MCF 10A (cell line): ENCODE results near the gene FAT1. TPM values are rescaled to one million over a fixed set of nuclear protein-coding genes. Genes with fewer than 3 reads are reported as not detected.

Experiments
- BruUV-seq: library from RNA; stranded (reverse); fragments of 400-500 nt; replicated peaks from 2 replicates; lab custom pipeline; 2021; lab: Mats Ljungman, UMichigan
- CTCF ChIA-PET: fragments of 300-600 bp; sonication (Branson Sonifier 250); formaldehyde crosslinking; extraction: SDS; loops from one replicate; lab custom pipeline; 2021; ENCODE audit warnings: antibody characterized with exemption, inconsistent platforms; lab: Yijun Ruan, JAX
- POLR2A ChIA-PET: fragments of 300-600, 350-650 bp; sonication (Branson Sonifier 250); formaldehyde crosslinking; extraction: SDS; loops from one replicate; lab custom pipeline; 2020; ENCODE audit warnings: antibody characterized with exemption, inconsistent platforms; lab: Yijun Ruan, JAX
- DNase-seq: peaks from one replicate; pipeline ENCODE4 v3.0.0-alpha.2; 2018; ENCODE audit not compliant: unreplicated experiment
- H3K27ac Mint-ChIP-seq: one replicate; pipeline ENCODE4 v1.8.0; 2022; ENCODE audit warnings: mild to moderate bottlenecking, low read depth, mixed read lengths; ENCODE audit not compliant: unreplicated experiment
- H3K27me3 Mint-ChIP-seq: one replicate; pipeline ENCODE4 v1.8.0; 2022; ENCODE audit warnings: mixed read lengths; ENCODE audit not compliant: insufficient read depth, unreplicated experiment
- H3K36me3 Mint-ChIP-seq: one replicate; pipeline ENCODE4 v1.8.0; 2022; ENCODE audit warnings: mild to moderate bottlenecking, moderate library complexity, mixed read lengths; ENCODE audit not compliant: insufficient read depth, unreplicated experiment
- H3K4me1 Mint-ChIP-seq: one replicate; pipeline ENCODE4 v1.8.0; 2022; ENCODE audit warnings: mixed read lengths; ENCODE audit not compliant: insufficient read depth, unreplicated experiment
- H3K4me3 Mint-ChIP-seq: one replicate; pipeline ENCODE4 v1.8.0; 2022; ENCODE audit warnings: mild to moderate bottlenecking, moderate library complexity, mixed read lengths; ENCODE audit not compliant: unreplicated experiment
- H3K9me3 Mint-ChIP-seq: one replicate; pipeline ENCODE4 v1.8.0; 2022; ENCODE audit warnings: mixed read lengths; ENCODE audit not compliant: unreplicated experiment
- intact Hi-C: fragments of 100-400 bp; cut with micrococcal nuclease; formaldehyde crosslinking; loops from 2 replicates; pipeline ENCODE4 v1.14.1; 2022
- total RNA-seq: library from RNA; stranded (reverse); gene quantifications from 2 replicates; pipeline ENCODE4 v1.2.3, GENCODE V29; 2022
- TF ChIP-seq, protein P1 (sequence below): fragments of 200-600 bp; IDR thresholded peaks from one replicate; pipeline ENCODE4 v1.8.0; 2022; ENCODE audit warnings: antibody characterized with exemption, mild to moderate bottlenecking; ENCODE audit not compliant: unreplicated experiment

The FAT1 gene
- total RNA-seq, 1 experiment from 2014 or later: 165 TPM

GRCh38 chr4:186634591-186635128 is 89.0 kb downstream of the FAT1 start:
- no peak for DNase-seq
- ChIA-PET CTCF (no interaction called here), POLR2A (interaction anchor here (0.8 kb wide), 2 partner anchors 9 to 436 kb away, joined by 3 read pairs; no protein-coding TSS in a partner anchor)
- no TSS peak for BruUV-seq
- Mint-ChIP-seq H3K4me1 (no peaks in the 10 kb centered on the region), H3K27me3 (no peaks in the 10 kb centered on the region), H3K9me3 (no peaks in the 10 kb centered on the region), H3K27ac (no peak overlapping the region), H3K36me3 (peaks cover 82% of the 10 kb centered on the region), H3K4me3 (no peak overlapping the region)
- intact Hi-C loops: no loop called here
- TF ChIP-seq, protein P1, sequence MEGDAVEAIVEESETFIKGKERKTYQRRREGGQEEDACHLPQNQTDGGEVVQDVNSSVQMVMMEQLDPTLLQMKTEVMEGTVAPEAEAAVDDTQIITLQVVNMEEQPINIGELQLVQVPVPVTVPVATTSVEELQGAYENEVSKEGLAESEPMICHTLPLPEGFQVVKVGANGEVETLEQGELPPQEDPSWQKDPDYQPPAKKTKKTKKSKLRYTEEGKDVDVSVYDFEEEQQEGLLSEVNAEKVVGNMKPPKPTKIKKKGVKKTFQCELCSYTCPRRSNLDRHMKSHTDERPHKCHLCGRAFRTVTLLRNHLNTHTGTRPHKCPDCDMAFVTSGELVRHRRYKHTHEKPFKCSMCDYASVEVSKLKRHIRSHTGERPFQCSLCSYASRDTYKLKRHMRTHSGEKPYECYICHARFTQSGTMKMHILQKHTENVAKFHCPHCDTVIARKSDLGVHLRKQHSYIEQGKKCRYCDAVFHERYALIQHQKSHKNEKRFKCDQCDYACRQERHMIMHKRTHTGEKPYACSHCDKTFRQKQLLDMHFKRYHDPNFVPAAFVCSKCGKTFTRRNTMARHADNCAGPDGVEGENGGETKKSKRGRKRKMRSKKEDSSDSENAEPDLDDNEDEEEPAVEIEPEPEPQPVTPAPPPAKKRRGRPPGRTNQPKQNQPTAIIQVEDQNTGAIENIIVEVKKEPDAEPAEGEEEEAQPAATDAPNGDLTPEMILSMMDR: no peak

GRCh38 chr4:186633844-186634243 is 89.8 kb downstream of the FAT1 start:
- TF ChIP-seq, protein P1: no peak
- no peak for DNase-seq
- Mint-ChIP-seq H3K27me3 (no peaks in the 10 kb centered on the region), H3K4me1 (no peaks in the 10 kb centered on the region), H3K9me3 (no peaks in the 10 kb centered on the region), H3K4me3 (no peak overlapping the region), H3K27ac (no peak overlapping the region), H3K36me3 (peaks cover 87% of the 10 kb centered on the region)
- no TSS peak for BruUV-seq
- ChIA-PET CTCF (no interaction called here), POLR2A (interaction anchor here (0.8 kb wide), 1 partner anchor 8 kb away, joined by 3 read pairs; no protein-coding TSS in a partner anchor)
- intact Hi-C loops: no loop called here

DNA sequence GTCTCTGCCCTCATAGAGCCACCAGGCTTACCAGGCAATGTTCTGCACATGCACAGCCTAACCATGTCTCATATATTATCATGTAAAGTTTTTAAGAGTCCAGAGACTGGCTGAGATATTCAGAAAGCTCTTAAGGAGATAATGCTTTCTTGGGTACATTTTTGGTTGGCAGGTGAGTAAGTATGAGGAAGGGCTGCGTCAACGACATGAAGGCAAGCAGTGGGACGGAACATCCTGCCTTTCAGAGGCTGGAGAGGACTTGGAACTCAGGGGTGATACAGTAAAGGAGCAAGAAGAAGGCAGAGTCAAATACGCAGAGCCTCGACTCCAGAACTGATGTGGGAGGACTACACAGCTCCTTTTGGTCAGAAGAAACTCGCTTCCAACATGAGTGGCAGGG is 93.5 kb downstream of the FAT1 start:
- Mint-ChIP-seq H3K36me3 (peaks cover 68% of the 10 kb centered on the region), H3K27me3 (no peaks in the 10 kb centered on the region), H3K4me3 (no peak overlapping the region), H3K4me1 (no peaks in the 10 kb centered on the region), H3K27ac (no peak overlapping the region), H3K9me3 (no peaks in the 10 kb centered on the region)
- DNase-seq: no peak
- BruUV-seq: no TSS peak
- POLR2A ChIA-PET: no interaction called here
- intact Hi-C loops: no loop called here
- CTCF ChIA-PET: interaction anchor here (1.0 to 1.2 kb wide), 2 partner anchors 39 to 43 kb away, joined by 3 read pairs; no protein-coding TSS in a partner anchor
- TF ChIP-seq, protein P1: no peak

GRCh38 chr4:186628058-186628711 is 95.5 kb downstream of the FAT1 start:
- H3K27me3 Mint-ChIP-seq: no peaks in the 10 kb centered on the region
- DNase-seq: no peak
- H3K4me3 Mint-ChIP-seq: no peak overlapping the region
- ChIA-PET CTCF (no interaction called here), POLR2A (interaction anchor here (1.0 kb wide), 1 partner anchor 10 kb away, joined by 3 read pairs; no protein-coding TSS in a partner anchor)
- TF ChIP-seq, protein P1: no peak
- TSS peak; percentile 23 for BruUV-seq
- H3K4me1 Mint-ChIP-seq: peaks cover 3% of the 10 kb centered on the region
- no peaks in the 10 kb centered on the region for H3K9me3 Mint-ChIP-seq
- peaks cover 61% of the 10 kb centered on the region for H3K36me3 Mint-ChIP-seq
- intact Hi-C loops: no loop called here
- H3K27ac Mint-ChIP-seq: no peak overlapping the region
